Measurements from ENCODE around the gene OR51B4. TPM values are rescaled to one million over a fixed set of nuclear protein-coding genes. Genes with fewer than 3 reads are reported as not detected.

Gene OR51B4
- polyA plus RNA-seq, 1 of the 3 experiments (the other 2 are of a cell fraction), result 0.07 TPM

GRCh38 chr11:5345831-5346230, 44.1 kb upstream of the OR51B4 start:
- Histone ChIP-seq H3K4me1 (ENCODE audit: control insufficient read depth in 1 of 2, insufficient read depth in 2 of 2, low read depth in 1 of 2, low read length in 1 of 2) (no peaks in the 10 kb centered on the region), H3K4me3 (ENCODE audit: low read depth in 2 of 2, low read length in 1 of 2) (no peak overlapping the region), H3K9me2 (no peaks in the 10 kb centered on the region), H3K4me2 (no peak overlapping the region), H3F3A (replicated peaks; ENCODE audit: insufficient read depth) (no peaks in the 10 kb centered on the region), H4K20me1 (ENCODE audit: insufficient read depth) (no peaks in the 10 kb centered on the region), H3K9ac (no peak overlapping the region), H3K27me3 (ENCODE audit: insufficient read depth) (no peaks in the 10 kb centered on the region; the same call in 1 of the 2 replicates), H3K36me3 (replicated peaks in 1 of 2; ENCODE audit: control insufficient read depth in 1 of 2, insufficient read depth in 2 of 2, low read length in 1 of 2) (no peaks in the 10 kb centered on the region), H3K9me3 (no peaks in the 10 kb centered on the region), H3K27ac (ENCODE audit: low read depth in 2 of 2, low read length in 1 of 2) (no peak overlapping the region), H2AFZ (ENCODE audit: low read depth) (no peak overlapping the region; the same call in 1 of the 2 replicates), H3K79me2 (ENCODE audit: insufficient read depth) (no peaks in the 10 kb centered on the region)
- TF ChIP-seq JUND (IDR thresholded peaks at IDR 0.05) (no peak), TEAD4 (IDR thresholded peaks at IDR 0.05; ENCODE audit: borderline replicate concordance, insufficient read depth) (no peak), MEF2A (IDR thresholded peaks at IDR 0.05; ENCODE audit: borderline replicate concordance, low read depth) (no peak), PBX3 (IDR thresholded peaks at IDR 0.05) (no peak), CHD2 (IDR thresholded peaks at IDR 0.05; ENCODE audit: low read length, partially characterized antibody) (no peak), NRF1 (IDR thresholded peaks at IDR 0.05; ENCODE audit: low read depth, low read length) (no peak), EP300 (IDR thresholded peaks at IDR 0.05; ENCODE audit: borderline replicate concordance in 1 of 2, low read depth in 1 of 2, low read length in 1 of 2) (no peak), TCF12 (IDR thresholded peaks at IDR 0.05) (no peak), POLR2AphosphoS5 (IDR thresholded peaks at IDR 0.05; ENCODE audit: low read depth, low read length) (no peak), RFX5 (IDR thresholded peaks at IDR 0.05; ENCODE audit: low read length) (no peak), FOSL2 (IDR thresholded peaks at IDR 0.05; ENCODE audit: borderline replicate concordance, low read depth) (no peak)
- DNase-seq, result no peak
- POLR2A ChIA-PET, result no interaction called here
- 0% methylated on average over 3 of the region's 3 CpGs for WGBS (ENCODE audit: low lambda C conversion rate)
- CTCF ChIA-PET, result no interaction called here

- no peaks in the 10 kb centered on the region for H3K9me2 ChIP-seq
- no peaks in the 10 kb centered on the region for H3K9me3 ChIP-seq
- no peaks in the 10 kb centered on the region for H3K79me2 ChIP-seq (ENCODE audit: insufficient read depth)
- no peak within 1 kb of the TSS for H3K9ac ChIP-seq
- no peaks in the 10 kb centered on the region; the same call in 1 of the 2 replicates for H3K27me3 ChIP-seq (ENCODE audit: insufficient read depth)
- H2AFZ ChIP-seq (ENCODE audit: low read depth), result no peak within 1 kb of the TSS
- no peaks in the 10 kb centered on the region for H3F3A ChIP-seq (replicated peaks; ENCODE audit: insufficient read depth)
- DNase-seq, result no peak
- H3K27ac ChIP-seq (ENCODE audit: low read depth in 2 of 2, low read length in 1 of 2), result no peak within 1 kb of the TSS
- POLR2A ChIA-PET, result no interaction called here
- WGBS (ENCODE audit: low lambda C conversion rate), result 11% methylated on average over 6 of the region's 6 CpGs
- TF ChIP-seq USF2 (IDR thresholded peaks at IDR 0.05; ENCODE audit: borderline replicate concordance, low read depth, low read length) (no peak), ELF1 (IDR thresholded peaks at IDR 0.05) (no peak), PBX3 (IDR thresholded peaks at IDR 0.05) (no peak), MAX (IDR thresholded peaks at IDR 0.05; ENCODE audit: low read depth) (no peak), NFIC (IDR thresholded peaks at IDR 0.05; ENCODE audit: borderline replicate concordance) (no peak), MXI1 (IDR thresholded peaks at IDR 0.05; ENCODE audit: low read depth, low read length) (no peak), GABPA (IDR thresholded peaks at IDR 0.05; ENCODE audit: low read depth) (no peak), FOXM1 (IDR thresholded peaks at IDR 0.05; ENCODE audit: low read depth) (no peak), SMC3 (IDR thresholded peaks at IDR 0.05; ENCODE audit: low read depth, low read length) (no peak), CHD2 (IDR thresholded peaks at IDR 0.05; ENCODE audit: low read length, partially characterized antibody) (no peak), RXRA (IDR thresholded peaks at IDR 0.05; ENCODE audit: borderline replicate concordance, low read depth) (no peak), POLR2AphosphoS5 (IDR thresholded peaks at IDR 0.05; ENCODE audit: low read depth, low read length) (no peak), CTCF (IDR thresholded peaks at IDR 0.05) (no peak), YY1 (IDR thresholded peaks at IDR 0.05; ENCODE audit: low read depth) (no peak), TCF12 (IDR thresholded peaks at IDR 0.05) (no peak), JUND (IDR thresholded peaks at IDR 0.05) (no peak), RCOR1 (IDR thresholded peaks at IDR 0.05; ENCODE audit: low read length) (no peak)
- H3K36me3 ChIP-seq (replicated peaks in 1 of 2; ENCODE audit: control insufficient read depth in 1 of 2, insufficient read depth in 2 of 2, low read length in 1 of 2), result no peaks in the 10 kb centered on the region
- no peak within 1 kb of the TSS for H3K4me3 ChIP-seq (ENCODE audit: low read depth in 2 of 2, low read length in 1 of 2)
- CTCF ChIA-PET, result interaction anchor here (1.3 kb wide), 1 partner anchor 9 kb away, joined by 3 read pairs; no protein-coding TSS in a partner anchor
- no peak within 1 kb of the TSS for H3K4me2 ChIP-seq
- H3K4me1 ChIP-seq (ENCODE audit: control insufficient read depth in 1 of 2, insufficient read depth in 2 of 2, low read depth in 1 of 2, low read length in 1 of 2), result no peaks in the 10 kb centered on the region
- H4K20me1 ChIP-seq (ENCODE audit: insufficient read depth), result no peaks in the 10 kb centered on the region
Observed at GRCh38 chr11:5343474-5344335, 42.0 kb upstream of the OR51B4 start, which contains the start of gene OR51B5. Gene OR51B5, minus strand, starts transcription at chr11:5343524. Its CDS starts 0 bp downstream, at chr11:5343524.
